ENCODE results near the gene RPL31. TPM values are rescaled to one million over a fixed set of nuclear protein-coding genes. Genes with fewer than 3 reads are reported as not detected.
"Not testable (repeated sequence)": the region's sequence is repeated elsewhere in the genome, so short reads cannot be mapped to it uniquely, and the experiment has no call there.

RPL31 gene
- total RNA-seq, 1 donor from 2014 or later = 479 TPM

DNA sequence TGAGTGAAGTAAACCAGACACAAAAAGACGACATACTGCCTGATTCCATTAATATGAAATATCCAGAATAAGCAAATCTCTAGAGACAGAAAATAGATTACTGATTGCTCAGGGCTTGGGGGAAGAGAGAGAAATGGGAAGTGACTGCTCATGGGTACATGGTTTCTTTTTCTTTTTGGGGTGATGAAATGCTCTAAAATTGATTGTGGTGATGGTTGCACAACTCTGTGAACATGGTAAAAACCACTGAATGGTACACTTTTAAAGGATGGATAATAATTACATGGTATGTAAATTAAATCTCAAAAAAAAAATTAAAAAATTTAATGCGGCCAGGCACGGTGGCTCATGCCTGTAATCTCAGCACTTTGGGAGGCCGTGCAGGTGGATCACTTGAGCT lies 39.3 kb downstream of the RPL31 start:
- Histone ChIP-seq H3K4me3 (no peak overlapping the region), H3K36me3 (peaks cover 7 to 25% of the 10 kb centered on the region in 2 donors), H3K27ac (no peak overlapping the region), H3K9me3 (no peaks in the 10 kb centered on the region), H3K4me1 (no peaks in the 10 kb centered on the region), H3K27me3 (no peaks in the 10 kb centered on the region)
- TF ChIP-seq, protein P1, sequence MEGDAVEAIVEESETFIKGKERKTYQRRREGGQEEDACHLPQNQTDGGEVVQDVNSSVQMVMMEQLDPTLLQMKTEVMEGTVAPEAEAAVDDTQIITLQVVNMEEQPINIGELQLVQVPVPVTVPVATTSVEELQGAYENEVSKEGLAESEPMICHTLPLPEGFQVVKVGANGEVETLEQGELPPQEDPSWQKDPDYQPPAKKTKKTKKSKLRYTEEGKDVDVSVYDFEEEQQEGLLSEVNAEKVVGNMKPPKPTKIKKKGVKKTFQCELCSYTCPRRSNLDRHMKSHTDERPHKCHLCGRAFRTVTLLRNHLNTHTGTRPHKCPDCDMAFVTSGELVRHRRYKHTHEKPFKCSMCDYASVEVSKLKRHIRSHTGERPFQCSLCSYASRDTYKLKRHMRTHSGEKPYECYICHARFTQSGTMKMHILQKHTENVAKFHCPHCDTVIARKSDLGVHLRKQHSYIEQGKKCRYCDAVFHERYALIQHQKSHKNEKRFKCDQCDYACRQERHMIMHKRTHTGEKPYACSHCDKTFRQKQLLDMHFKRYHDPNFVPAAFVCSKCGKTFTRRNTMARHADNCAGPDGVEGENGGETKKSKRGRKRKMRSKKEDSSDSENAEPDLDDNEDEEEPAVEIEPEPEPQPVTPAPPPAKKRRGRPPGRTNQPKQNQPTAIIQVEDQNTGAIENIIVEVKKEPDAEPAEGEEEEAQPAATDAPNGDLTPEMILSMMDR (IDR thresholded peaks at IDR 0.05) = no peak
- intact Hi-C loops (cut with DNase I) = no loop called here
- DNase-seq (ENCODE audit: low spot score in 2 of 2) = no peak

DNA sequence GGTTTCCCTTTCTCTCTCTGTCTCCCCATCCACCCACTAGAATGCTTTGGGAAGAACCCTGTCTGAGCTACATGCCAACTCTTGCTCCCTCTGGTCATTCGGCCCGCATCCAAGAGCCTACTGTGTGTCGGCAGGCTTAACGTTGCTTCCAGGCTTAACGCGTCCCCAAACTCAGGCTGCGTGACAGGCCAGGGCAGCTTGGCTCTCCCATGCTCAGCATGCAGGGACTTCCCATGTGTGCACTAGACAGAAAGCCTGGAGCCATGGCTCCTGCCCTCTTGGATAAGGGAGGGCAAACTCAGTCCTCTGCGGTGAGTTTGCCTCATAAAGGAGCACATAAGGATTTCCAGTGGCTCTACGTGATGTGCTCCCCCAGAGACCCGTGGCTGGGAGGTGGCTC lies 43.2 kb downstream of the RPL31 start:
- no peak for DNase-seq (ENCODE audit: low spot score in 2 of 2)
- TF ChIP-seq, protein P1 (IDR thresholded peaks at IDR 0.05) = no peak
- Histone ChIP-seq H3K9me3 (no peaks in the 10 kb centered on the region), H3K4me1 (no peaks in the 10 kb centered on the region), H3K27me3 (no peaks in the 10 kb centered on the region), H3K27ac (no peak overlapping the region), H3K36me3 (peaks cover 2 to 17% of the 10 kb centered on the region in 2 donors), H3K4me3 (no peak overlapping the region)
- intact Hi-C loops (cut with DNase I) = no loop called here

DNA sequence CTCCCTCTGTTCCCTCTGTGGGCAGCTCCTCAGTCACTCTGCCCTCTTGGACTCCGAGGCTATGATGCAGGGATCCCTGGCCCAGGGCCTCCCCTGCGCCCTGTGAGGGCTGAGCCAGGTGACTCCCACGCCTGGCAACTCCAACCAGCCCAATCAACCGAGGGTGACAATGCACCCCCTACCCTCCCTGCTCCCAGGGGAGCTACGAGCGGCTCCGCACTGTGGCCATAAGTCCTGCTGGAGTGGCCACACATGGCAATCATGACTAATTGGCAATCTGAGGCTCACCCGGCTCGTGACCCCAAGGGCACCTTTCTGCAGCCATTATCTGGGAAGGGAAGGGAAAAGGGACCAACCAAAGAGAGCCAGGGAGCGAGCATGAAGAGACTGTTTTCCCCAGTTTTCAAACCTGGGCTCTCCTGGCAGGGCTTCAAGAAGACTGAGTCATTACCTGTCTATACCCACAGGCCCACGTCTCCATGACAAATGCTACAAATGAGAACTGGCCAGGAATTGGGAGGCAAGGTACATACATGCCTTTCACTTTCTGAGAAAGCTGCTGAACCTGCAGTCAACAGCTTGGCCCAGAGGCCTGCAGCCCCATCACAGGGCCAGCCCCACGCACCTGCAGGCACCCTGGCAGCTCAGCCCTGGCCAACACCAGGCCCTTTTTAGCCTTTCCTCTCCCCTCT lies 45.1 kb downstream of the RPL31 start:
- H3K9me3 ChIP-seq = no peaks in the 10 kb centered on the region
- no peak overlapping the region for H3K27ac ChIP-seq
- peak in 1 of 2 donors; percentile 50 for DNase-seq (ENCODE audit: low spot score in 2 of 2)
- intact Hi-C loops (cut with DNase I) = no loop called here
- peaks cover 2 to 23% of the 10 kb centered on the region in 2 donors for H3K36me3 ChIP-seq
- H3K4me3 ChIP-seq = no peak overlapping the region
- H3K4me1 ChIP-seq = no peaks in the 10 kb centered on the region
- TF ChIP-seq, protein P1 (IDR thresholded peaks at IDR 0.05) = no peak
- H3K27me3 ChIP-seq = no peaks in the 10 kb centered on the region

DNA sequence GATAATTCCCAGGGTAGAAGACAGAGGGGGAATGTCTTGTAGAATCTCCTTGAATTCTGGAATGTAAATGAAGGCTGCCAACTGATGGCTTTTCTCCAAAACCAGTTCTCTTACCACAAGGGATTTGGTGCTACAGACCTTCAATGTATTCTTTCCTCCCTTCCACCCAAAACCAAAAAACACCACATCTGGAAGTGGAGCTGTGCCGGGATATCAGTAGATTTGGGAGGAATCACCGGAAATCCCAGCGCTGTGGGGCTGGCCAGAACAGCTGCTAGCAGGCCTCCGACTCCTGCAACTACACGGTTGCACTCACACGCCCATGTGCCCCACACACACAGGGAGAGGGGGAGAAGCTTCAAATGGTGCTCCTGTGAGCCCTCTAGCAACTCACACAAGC lies 45.7 kb downstream of the RPL31 start:
- Histone ChIP-seq H3K4me3 (no peak overlapping the region), H3K27ac (no peak overlapping the region), H3K36me3 (peaks cover 2 to 23% of the 10 kb centered on the region in 2 donors), H3K27me3 (no peaks in the 10 kb centered on the region), H3K9me3 (no peaks in the 10 kb centered on the region), H3K4me1 (no peaks in the 10 kb centered on the region)
- TF ChIP-seq, protein P1 (IDR thresholded peaks at IDR 0.05) = no peak
- intact Hi-C loops (cut with DNase I) = no loop called here
- peak in 1 of 2 donors; percentile 44 for DNase-seq (ENCODE audit: low spot score in 2 of 2)

DNA sequence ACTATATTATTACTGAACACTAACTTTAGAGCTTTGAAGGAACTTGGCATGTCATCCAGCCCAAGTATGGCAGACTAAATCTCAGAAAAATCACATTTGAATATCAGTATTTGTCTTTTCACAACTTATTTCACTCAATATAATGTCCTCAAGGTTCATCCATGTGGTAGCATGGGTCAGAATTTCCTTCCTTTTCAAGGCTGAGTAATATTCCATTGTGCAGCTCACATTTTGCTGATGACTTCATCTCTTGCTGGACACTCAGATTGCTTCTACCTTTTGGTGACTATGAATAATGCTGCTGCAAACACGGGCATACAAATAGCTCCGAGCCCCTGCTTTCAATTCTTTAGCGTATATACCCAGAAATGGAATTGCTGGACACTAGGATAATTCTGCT lies 46.7 kb downstream of the RPL31 start:
- peaks cover 5 to 30% of the 10 kb centered on the region in 2 donors for H3K36me3 ChIP-seq
- no peak overlapping the region for H3K4me3 ChIP-seq
- H3K27me3 ChIP-seq = no peaks in the 10 kb centered on the region
- intact Hi-C loops (cut with DNase I) = no loop called here
- TF ChIP-seq, protein P1 (IDR thresholded peaks at IDR 0.05) = no peak
- H3K4me1 ChIP-seq = no peaks in the 10 kb centered on the region
- H3K9me3 ChIP-seq = no peaks in the 10 kb centered on the region
- no peak for DNase-seq (ENCODE audit: low spot score in 2 of 2)
- no peak overlapping the region for H3K27ac ChIP-seq

DNA sequence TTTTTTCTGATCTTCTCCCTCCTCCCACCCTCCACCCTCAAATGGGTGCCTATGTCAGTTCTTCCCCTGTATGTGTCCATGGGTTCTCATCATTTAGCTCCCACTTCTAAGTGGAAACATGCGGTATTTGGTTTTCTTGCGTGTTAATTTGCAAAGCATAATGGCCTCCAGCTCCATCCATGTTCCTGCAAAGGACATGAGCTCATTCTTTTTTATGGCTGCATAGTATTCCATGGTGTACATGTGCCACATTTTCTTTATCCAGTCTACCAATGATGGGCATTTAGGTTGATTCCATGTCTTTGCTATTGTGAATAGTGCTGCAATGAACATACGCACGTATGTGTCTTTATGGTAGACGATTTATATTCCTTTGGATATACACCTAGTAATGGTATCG lies 48.8 kb downstream of the RPL31 start:
- H3K27me3 ChIP-seq; H3K4me1 ChIP-seq; DNase-seq (ENCODE audit: low spot score in 2 of 2); H3K27ac ChIP-seq; intact Hi-C loops (cut with DNase I); H3K4me3 ChIP-seq; H3K9me3 ChIP-seq: not testable (repeated sequence)
- peaks cover 5 to 36% of the 10 kb centered on the region in 2 donors for H3K36me3 ChIP-seq
